GM12873 (cell line): ENCODE results near the gene RDH12.

Experiments
- TF ChIP-seq, protein P1 (sequence below): IDR thresholded peaks from 2 replicates; pipeline ENCODE4 v1.5.1; 2012; ENCODE audit warnings: low read depth, mild to moderate bottlenecking, moderate library complexity, low read length, control low read depth; ENCODE audit not compliant: insufficient read depth; ENCODE audit errors: missing control alignments

The RDH12 gene

GRCh38 chr14:67756496-67756895 lies 54.8 kb downstream of the RDH12 start:
- TF ChIP-seq, protein P1, sequence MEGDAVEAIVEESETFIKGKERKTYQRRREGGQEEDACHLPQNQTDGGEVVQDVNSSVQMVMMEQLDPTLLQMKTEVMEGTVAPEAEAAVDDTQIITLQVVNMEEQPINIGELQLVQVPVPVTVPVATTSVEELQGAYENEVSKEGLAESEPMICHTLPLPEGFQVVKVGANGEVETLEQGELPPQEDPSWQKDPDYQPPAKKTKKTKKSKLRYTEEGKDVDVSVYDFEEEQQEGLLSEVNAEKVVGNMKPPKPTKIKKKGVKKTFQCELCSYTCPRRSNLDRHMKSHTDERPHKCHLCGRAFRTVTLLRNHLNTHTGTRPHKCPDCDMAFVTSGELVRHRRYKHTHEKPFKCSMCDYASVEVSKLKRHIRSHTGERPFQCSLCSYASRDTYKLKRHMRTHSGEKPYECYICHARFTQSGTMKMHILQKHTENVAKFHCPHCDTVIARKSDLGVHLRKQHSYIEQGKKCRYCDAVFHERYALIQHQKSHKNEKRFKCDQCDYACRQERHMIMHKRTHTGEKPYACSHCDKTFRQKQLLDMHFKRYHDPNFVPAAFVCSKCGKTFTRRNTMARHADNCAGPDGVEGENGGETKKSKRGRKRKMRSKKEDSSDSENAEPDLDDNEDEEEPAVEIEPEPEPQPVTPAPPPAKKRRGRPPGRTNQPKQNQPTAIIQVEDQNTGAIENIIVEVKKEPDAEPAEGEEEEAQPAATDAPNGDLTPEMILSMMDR, result no peak

DNA sequence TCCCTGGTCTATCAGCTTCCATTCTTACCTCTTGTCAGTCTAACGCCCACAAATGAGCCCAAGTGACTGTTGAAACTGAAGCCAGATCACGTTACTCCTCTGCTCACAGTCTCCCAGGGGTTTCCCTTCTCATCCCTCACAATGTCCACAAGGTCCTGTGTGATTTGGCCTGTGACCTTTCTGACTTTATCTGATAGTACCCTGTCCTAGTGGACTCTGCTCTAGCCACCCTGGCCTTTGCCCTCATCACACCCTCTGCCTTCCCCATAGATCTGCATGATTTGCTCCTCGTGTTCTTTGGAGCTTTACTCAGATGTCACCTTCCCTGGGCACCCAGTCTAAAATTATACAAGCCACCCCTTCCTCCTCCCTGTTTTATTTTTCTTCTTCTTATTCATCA lies 55.5 kb downstream of the RDH12 start:
- TF ChIP-seq, protein P1, result no peak

DNA sequence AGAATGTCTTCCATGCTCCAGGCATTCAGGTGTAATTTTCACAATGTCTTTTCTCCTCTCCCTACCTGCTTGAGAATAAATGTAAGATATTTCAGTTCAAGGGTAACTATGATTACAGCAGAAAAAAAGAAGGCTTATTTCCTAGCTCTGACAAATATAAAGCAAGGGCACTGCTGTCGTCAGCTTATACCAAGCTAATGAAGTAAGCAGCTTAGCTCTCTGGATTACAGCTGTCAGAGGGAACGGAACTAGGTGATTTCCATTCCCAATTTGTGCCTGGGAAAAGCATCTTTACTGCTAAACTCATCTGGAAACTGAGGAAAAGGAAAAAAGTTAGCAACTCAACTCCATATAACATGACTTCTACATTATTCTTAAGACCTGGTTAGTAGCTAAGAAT lies 58.2 kb downstream of the RDH12 start:
- TF ChIP-seq, protein P1, result no peak

GRCh38 chr14:67762051-67762450 lies 60.4 kb downstream of the RDH12 start:
- TF ChIP-seq, protein P1, result no peak

GRCh38 chr14:67763158-67763822 lies 61.6 kb downstream of the RDH12 start:
- TF ChIP-seq, protein P1, result no peak

DNA sequence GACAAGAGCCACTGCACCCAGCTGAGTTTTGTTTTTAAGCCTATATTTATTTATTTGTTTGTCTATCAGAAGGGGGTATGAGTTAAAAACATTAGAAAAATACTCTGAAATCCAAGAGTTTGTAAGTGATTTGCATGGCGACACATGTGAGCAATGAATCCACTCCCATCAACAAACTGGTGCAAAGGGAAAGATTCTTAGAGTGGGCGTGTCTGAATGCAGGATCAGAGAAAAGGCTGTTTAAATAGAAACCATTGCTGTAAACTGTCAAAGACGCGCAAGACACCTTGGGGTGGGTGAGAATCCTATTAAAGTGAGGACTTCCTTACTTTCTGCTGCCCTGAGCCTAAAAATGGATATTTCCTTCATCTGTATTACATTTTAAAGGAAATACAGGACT lies 62.8 kb downstream of the RDH12 start:
- TF ChIP-seq, protein P1, result no peak

- TF ChIP-seq, protein P1, result no peak
These were observed 63.6 kb downstream of the RDH12 start for GRCh38 chr14:67765192-67765834.
